Breast epithelium (tissue), 3 donors: ENCODE data around the gene TLX1.

Source experiments
- CTCF ChIP-seq, 3 donors: fragments of 450-650 bp; IDR thresholded peaks; one replicate each; pipeline ENCODE4 v1.5.1; 2016 to 2017; ENCODE audit warnings: antibody characterized with exemption in 3 of 3, mild to moderate bottlenecking in 3 of 3, moderate library complexity in 3 of 3
- POLR2A ChIP-seq: fragments of 450-650 bp; IDR thresholded peaks from one replicate; pipeline ENCODE4 v1.6.1; 2016; ENCODE audit warnings: antibody characterized with exemption, mild to moderate bottlenecking, moderate library complexity

GRCh38 chr10:101182936-101183335 is 51.8 kb downstream of the TLX1 start:
- TF ChIP-seq POLR2A (no peak), CTCF (IDR thresholded peaks at IDR 0.05) (no peak)
